MM.1S (cell line): ENCODE results near the gene DNAJC21.

Experiments
- CTCF ChIP-seq: fragments of 300-600 bp; sonication (generic); IDR thresholded peaks from 2 replicates; pipeline ENCODE4 v1.5.1; 2016; ENCODE audit warnings: antibody characterized with exemption, low read length, mixed read lengths
- EZH2 ChIP-seq: fragments of 300-600 bp; sonication (generic); optimal IDR thresholded peaks from 2 replicates; pipeline ENCODE3; 2017; ENCODE audit warnings: low read depth, mild to moderate bottlenecking, antibody characterized with exemption, low read length, mixed read lengths

- TF ChIP-seq CTCF (no peak), EZH2 (no peak)
Observed at GRCh38 chr5:34889394-34889793, 40.0 kb upstream of the DNAJC21 start.
